Astrocyte of the spinal cord (primary cell): ENCODE results near the gene CREB5.

ENCODE experiments used
- DNase-seq: peaks from one replicate; pipeline ENCODE4 v3.0.0; 2011; ENCODE audit warnings: low read depth, low spot score
- H3K4me3 ChIP-seq: 2 replicates; pipeline ENCODE4 v1.5.1; 2011; ENCODE audit warnings: low read depth, mild to moderate bottlenecking, low read length, moderate library complexity
- in situ Hi-C: cut with HindIII; loops from 2 replicates; pipeline ENCODE4 v1.10.0; 2017; ENCODE audit warnings: low sequenced_read_pairs
- TF ChIP-seq, protein P1 (sequence below): IDR thresholded peaks from 2 replicates; pipeline ENCODE4 v1.5.1; 2012; ENCODE audit warnings: low read depth, mild to moderate bottlenecking, low read length, inconsistent platforms

Gene CREB5

DNA sequence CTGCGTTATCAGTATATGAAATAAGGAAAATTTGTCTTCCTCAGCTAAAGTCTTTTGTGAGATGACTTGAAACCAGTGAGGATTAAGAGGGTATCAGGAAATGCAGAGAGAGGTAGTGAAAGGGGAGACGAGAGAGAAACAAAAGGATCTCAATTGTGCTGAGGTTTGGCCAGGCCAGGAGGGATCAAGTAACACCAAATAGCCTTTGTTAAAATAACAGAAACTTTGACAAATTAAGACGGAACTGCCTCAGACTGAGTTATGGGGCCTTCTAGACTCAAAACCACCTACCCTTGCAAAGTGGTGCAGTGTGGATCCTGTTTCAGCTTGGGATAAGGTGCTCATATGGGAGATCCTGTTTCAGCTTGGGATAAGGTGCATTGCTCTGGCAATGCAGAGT lies 263.1 kb downstream of the CREB5 start:
- in situ Hi-C loops, result no loop called here
- TF ChIP-seq, protein P1, sequence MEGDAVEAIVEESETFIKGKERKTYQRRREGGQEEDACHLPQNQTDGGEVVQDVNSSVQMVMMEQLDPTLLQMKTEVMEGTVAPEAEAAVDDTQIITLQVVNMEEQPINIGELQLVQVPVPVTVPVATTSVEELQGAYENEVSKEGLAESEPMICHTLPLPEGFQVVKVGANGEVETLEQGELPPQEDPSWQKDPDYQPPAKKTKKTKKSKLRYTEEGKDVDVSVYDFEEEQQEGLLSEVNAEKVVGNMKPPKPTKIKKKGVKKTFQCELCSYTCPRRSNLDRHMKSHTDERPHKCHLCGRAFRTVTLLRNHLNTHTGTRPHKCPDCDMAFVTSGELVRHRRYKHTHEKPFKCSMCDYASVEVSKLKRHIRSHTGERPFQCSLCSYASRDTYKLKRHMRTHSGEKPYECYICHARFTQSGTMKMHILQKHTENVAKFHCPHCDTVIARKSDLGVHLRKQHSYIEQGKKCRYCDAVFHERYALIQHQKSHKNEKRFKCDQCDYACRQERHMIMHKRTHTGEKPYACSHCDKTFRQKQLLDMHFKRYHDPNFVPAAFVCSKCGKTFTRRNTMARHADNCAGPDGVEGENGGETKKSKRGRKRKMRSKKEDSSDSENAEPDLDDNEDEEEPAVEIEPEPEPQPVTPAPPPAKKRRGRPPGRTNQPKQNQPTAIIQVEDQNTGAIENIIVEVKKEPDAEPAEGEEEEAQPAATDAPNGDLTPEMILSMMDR, result no peak
- no peak overlapping the region for H3K4me3 ChIP-seq
- DNase-seq, result no peak

DNA sequence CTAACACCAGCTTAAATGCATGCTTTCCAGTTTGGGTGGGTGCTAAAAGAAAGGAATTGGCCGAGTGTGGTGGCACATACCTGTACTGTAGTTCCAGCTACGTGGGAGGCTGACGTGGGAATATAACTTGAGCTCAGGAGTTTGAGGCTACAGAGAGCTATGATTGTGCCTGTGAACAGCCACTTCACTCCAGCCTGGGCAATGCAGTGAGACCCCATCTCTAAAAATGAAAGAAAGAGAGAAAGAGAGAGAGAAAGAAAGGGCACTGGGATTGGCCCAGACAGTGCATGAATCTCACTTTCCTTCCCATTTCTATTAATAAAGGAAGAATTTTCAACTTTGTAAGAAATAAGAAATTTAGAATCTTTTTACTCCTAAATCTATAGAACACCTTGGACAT lies 265.4 kb downstream of the CREB5 start:
- TF ChIP-seq, protein P1, result no peak
- in situ Hi-C loops, result no loop called here
- no peak for DNase-seq
- no peak overlapping the region for H3K4me3 ChIP-seq

GRCh38 chr7:28678431-28678965 lies 266.2 kb downstream of the CREB5 start:
- no peak overlapping the region for H3K4me3 ChIP-seq
- DNase-seq, result peak; percentile 33
- in situ Hi-C loops, result no loop called here
- TF ChIP-seq, protein P1, result no peak

DNA sequence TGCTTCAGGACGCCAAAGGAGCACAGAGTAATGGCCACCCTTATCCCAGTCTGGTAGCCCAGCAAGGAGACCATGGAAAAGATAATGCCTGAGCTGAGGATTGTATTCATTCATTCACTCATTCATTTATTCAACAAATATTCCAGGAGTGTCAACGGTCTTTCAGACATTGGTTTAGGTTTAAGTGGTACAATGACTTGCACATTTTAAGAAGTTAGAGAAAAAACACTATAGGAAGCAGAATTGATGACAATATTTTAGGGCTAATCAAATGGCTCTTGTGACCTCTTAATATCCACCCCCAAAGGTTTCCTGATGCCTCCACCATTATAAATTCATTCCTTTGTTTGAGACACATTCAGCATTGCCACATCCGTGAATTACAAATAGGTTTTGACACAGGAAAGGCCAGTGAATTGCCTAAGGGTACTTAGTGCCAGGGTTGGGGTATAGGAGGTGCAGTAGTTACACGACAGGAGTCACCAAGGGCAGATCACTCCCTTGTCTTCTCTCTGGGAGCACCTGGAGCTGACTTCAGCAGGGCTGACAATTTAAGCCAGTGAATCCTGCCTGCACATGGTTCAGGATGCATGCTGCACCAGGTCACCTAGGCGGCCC lies 269.5 kb downstream of the CREB5 start:
- in situ Hi-C loops, result no loop called here
- TF ChIP-seq, protein P1, result no peak
- DNase-seq, result no peak
- no peak overlapping the region for H3K4me3 ChIP-seq

DNA sequence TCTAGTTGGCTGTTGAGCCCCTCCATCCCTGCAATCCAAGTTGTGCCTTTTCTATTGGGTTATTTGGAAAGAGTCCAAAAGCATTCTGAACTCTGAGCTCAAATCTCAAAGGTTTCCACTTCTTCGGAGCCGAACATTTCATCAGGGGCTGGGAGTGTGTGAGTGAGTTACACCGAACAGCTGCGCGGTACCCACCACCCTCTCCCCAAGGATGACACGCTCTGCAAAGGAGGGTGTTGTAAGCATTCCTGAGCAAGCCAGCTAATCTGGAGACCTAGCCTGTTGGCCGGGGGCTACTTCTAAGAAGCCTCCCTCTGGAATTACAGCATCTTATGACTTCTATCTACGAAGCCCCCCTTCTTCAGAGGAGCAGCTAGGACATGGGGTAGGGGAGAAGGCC lies 270.5 kb downstream of the CREB5 start:
- TF ChIP-seq, protein P1, result no peak
- in situ Hi-C loops, result no loop called here
- no peak overlapping the region for H3K4me3 ChIP-seq
- no peak for DNase-seq

DNA sequence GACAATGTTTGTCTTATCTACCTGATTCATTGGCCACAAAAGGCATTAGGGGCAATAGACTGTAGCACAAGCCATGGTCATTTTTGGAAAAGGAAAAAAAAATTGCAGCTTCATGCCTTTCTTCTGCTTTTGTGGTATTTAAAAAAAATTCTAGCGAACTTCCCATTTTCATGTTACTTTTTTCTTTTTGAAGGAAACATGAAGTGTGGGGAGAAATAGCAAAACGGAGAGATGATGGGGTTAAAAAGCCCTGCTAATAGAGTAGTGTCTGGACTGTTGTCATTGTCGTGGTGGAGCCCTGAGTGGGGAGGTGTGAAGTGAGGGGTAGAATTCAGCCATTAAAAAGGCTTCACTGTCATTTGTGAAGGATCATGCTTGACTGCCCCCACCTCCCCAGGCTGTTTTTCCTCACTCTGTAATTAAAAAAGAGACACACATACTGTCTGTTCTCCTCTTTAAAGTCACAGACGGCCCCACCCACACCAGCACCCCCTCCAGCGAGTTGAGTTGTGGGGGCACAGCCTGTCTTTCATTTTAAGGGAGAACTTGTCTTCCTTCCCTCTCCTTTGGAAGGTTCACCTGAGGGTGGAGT lies 272.4 kb downstream of the CREB5 start:
- H3K4me3 ChIP-seq, result no peak overlapping the region
- DNase-seq, result no peak
- TF ChIP-seq, protein P1, result no peak
- in situ Hi-C loops, result no loop called here
